A673 (cell line): ENCODE data around the gene SLX4IP.

ENCODE experiments used
- CTCF ChIP-seq: fragments of 300-800, 200-600 bp; sonication (generic); conservative IDR thresholded peaks from 2 replicates; pipeline ENCODE4 v1.5.1; 2017; ENCODE audit warnings: low read depth, mild to moderate bottlenecking, antibody characterized with exemption, low read length, moderate library complexity, mixed read lengths
- EZH2 ChIP-seq: fragments of 200-600 bp; sonication (generic); IDR thresholded peaks from 2 replicates; pipeline ENCODE4 v1.6.1; 2017; ENCODE audit warnings: borderline replicate concordance, low read depth, mild to moderate bottlenecking, mixed read lengths, antibody characterized with exemption, low read length; ENCODE audit not compliant: poor library complexity, severe bottlenecking

GRCh38 chr20:10508468-10509251 is 73.6 kb downstream of the SLX4IP start:
- no peak for TF ChIP-seq EZH2
- no peak for TF ChIP-seq CTCF
